Measurements from ENCODE around the gene SYT9. TPM values are rescaled to one million over a fixed set of nuclear protein-coding genes. Genes with fewer than 3 reads are reported as not detected.

SYT9 gene
- total and polyA plus RNA-seq, 2 donors (not counting 1 experiment from before 2014, with no cell fraction given), result not detected

- DNase-seq, result no peak
- no peaks in the 10 kb centered on the region for H3K9me3 Mint-ChIP-seq (ENCODE audit: insufficient read depth)
- Histone ChIP-seq H3K79me2 (ENCODE audit: control insufficient read depth, insufficient read depth, low read length) (no peaks in the 10 kb centered on the region), H3K4me2 (replicated peaks; ENCODE audit: low read depth, low read length, poor library complexity, severe bottlenecking) (peak overlapping the region; percentile 50), H3K4me3 (ENCODE audit: control extremely low read depth in 1 of 5, extremely low read depth in 1 of 5, insufficient read depth in 1 of 5, low read depth in 2 of 5, low read length in 4 of 5) (no peak overlapping the region), H3K36me3 (replicated peaks in 1 of 2; ENCODE audit: control extremely low read depth in 1 of 2, control insufficient read depth in 1 of 2, extremely low read depth in 1 of 2, insufficient read depth in 2 of 2, low read length in 1 of 2) (peaks cover 0 to 7% of the 10 kb centered on the region in 2 experiments), H3K4me1 (ENCODE audit: control insufficient read depth in 2 of 2, insufficient read depth in 2 of 2, low read length in 2 of 2) (peaks cover 16 to 18% of the 10 kb centered on the region in 2 donors), H4K20me1 (ENCODE audit: control insufficient read depth, insufficient read depth, low read length, poor library complexity, severe bottlenecking) (no peaks in the 10 kb centered on the region), H3K27ac (ENCODE audit: low read length in 2 of 2) (peak overlapping the region; percentile 28 to 66), H3K9ac (ENCODE audit: low read length) (peak overlapping the region; percentile 23), H3K9me3 (ENCODE audit: control extremely low read depth in 1 of 3, control insufficient read depth in 2 of 3, insufficient read depth in 1 of 3, low read length in 2 of 3) (no peaks in the 10 kb centered on the region), H3K27me3 (replicated peaks in 1 of 4; ENCODE audit: control extremely low read depth in 1 of 4, control insufficient read depth in 3 of 4, insufficient read depth in 4 of 4, low read length in 3 of 4) (no peaks in the 10 kb centered on the region), H2AFZ (ENCODE audit: insufficient read depth, low read depth, low read length, poor library complexity, severe bottlenecking) (peak overlapping the region; percentile 60)
- POLR2A ChIA-PET, result no interaction called here
- TF ChIP-seq EZH2 (IDR thresholded peaks at IDR 0.05; ENCODE audit: borderline replicate concordance, insufficient read depth, low read depth, low read length, poor library complexity, severe bottlenecking) (no peak), CTCF (IDR thresholded peaks at IDR 0.05) (no peak)
- ATAC-seq (ENCODE audit: low read depth), result no peak
- H3K27me3 Mint-ChIP-seq, result no peaks in the 10 kb centered on the region
- no CpG with 5 or more reads among the region's 1 CpG for WGBS (ENCODE audit: insufficient coverage)
- peaks cover 20% of the 10 kb centered on the region for H3K4me1 Mint-ChIP-seq
- intact Hi-C loops (cut with micrococcal nuclease), result no loop called here
- CTCF ChIA-PET, result interaction anchor here (0.7 to 3.4 kb wide), 7 partner anchors 71 to 259 kb away, joined by 3 to 16 read pairs (median 5); no protein-coding TSS in a partner anchor
- peak overlapping the region; percentile 61 for H3K4me3 Mint-ChIP-seq
- peak overlapping the region; percentile 86 for H3K27ac Mint-ChIP-seq
These were observed 184.4 kb downstream of the SYT9 start for GRCh38 chr11:7436146-7436545.

- CTCF ChIA-PET, result interaction anchor here (0.7 to 3.4 kb wide), 7 partner anchors 71 to 258 kb away, joined by 3 to 16 read pairs (median 5); no protein-coding TSS in a partner anchor
- H3K4me1 Mint-ChIP-seq, result peaks cover 20% of the 10 kb centered on the region
- peak overlapping the region; percentile 60 for H2AFZ ChIP-seq (ENCODE audit: insufficient read depth, low read depth, low read length, poor library complexity, severe bottlenecking)
- no peak overlapping the region for H3K4me3 ChIP-seq (ENCODE audit: control extremely low read depth in 1 of 5, extremely low read depth in 1 of 5, insufficient read depth in 1 of 5, low read depth in 2 of 5, low read length in 4 of 5)
- H3K27ac ChIP-seq (ENCODE audit: low read length in 2 of 2), result peak overlapping the region; percentile 28 to 66
- POLR2A ChIA-PET, result no interaction called here
- H3K4me2 ChIP-seq (replicated peaks; ENCODE audit: low read depth, low read length, poor library complexity, severe bottlenecking), result peak overlapping the region; percentile 50
- no peak for TF ChIP-seq CTCF (IDR thresholded peaks at IDR 0.05)
- TF ChIP-seq EZH2 (IDR thresholded peaks at IDR 0.05; ENCODE audit: borderline replicate concordance, insufficient read depth, low read depth, low read length, poor library complexity, severe bottlenecking), result no peak
- peak overlapping the region; percentile 61 for H3K4me3 Mint-ChIP-seq
- H3K27me3 Mint-ChIP-seq, result no peaks in the 10 kb centered on the region
- peak; percentile 65 for DNase-seq
- H3K9me3 Mint-ChIP-seq (ENCODE audit: insufficient read depth), result no peaks in the 10 kb centered on the region
- intact Hi-C loops (cut with micrococcal nuclease), result no loop called here
- peaks cover 0 to 7% of the 10 kb centered on the region in 2 experiments for H3K36me3 ChIP-seq (replicated peaks in 1 of 2; ENCODE audit: control extremely low read depth in 1 of 2, control insufficient read depth in 1 of 2, extremely low read depth in 1 of 2, insufficient read depth in 2 of 2, low read length in 1 of 2)
- peak overlapping the region; percentile 86 for H3K27ac Mint-ChIP-seq
- no peaks in the 10 kb centered on the region for H3K79me2 ChIP-seq (ENCODE audit: control insufficient read depth, insufficient read depth, low read length)
- peaks cover 16 to 18% of the 10 kb centered on the region in 2 donors for H3K4me1 ChIP-seq (ENCODE audit: control insufficient read depth in 2 of 2, insufficient read depth in 2 of 2, low read length in 2 of 2)
- H3K9ac ChIP-seq (ENCODE audit: low read length), result peak overlapping the region; percentile 23
- WGBS (ENCODE audit: insufficient coverage), result 0% methylated on average over 3 of the region's 5 CpGs
- no peaks in the 10 kb centered on the region for H3K27me3 ChIP-seq (replicated peaks in 1 of 4; ENCODE audit: control extremely low read depth in 1 of 4, control insufficient read depth in 3 of 4, insufficient read depth in 4 of 4, low read length in 3 of 4)
- H4K20me1 ChIP-seq (ENCODE audit: control insufficient read depth, insufficient read depth, low read length, poor library complexity, severe bottlenecking), result no peaks in the 10 kb centered on the region
- no peaks in the 10 kb centered on the region for H3K9me3 ChIP-seq (ENCODE audit: control extremely low read depth in 1 of 3, control insufficient read depth in 2 of 3, insufficient read depth in 1 of 3, low read length in 2 of 3)
- peak; percentile 96 for ATAC-seq (ENCODE audit: low read depth)
These were observed 185.0 kb downstream of the SYT9 start for GRCh38 chr11:7436657-7437056.

Data from B cell (primary cell).